ENCODE results near the gene CYP4F22.

The CYP4F22 gene

DNA sequence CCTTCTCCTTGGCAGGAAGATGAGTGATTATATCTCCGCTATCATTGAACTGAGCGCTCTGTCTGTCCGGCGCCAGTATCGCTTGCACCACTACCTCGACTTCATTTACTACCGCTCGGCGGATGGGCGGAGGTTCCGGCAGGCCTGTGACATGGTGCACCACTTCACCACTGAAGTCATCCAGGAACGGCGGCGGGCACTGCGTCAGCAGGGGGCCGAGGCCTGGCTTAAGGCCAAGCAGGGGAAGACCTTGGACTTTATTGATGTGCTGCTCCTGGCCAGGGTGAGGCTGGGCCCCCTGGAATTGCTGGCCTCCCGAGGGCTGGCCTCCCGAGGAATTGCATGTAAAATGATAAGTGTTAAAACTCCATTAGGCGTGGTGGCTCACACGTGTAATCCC is 32.1 kb downstream of the CYP4F22 start:
- Histone ChIP-seq H3K36me3 (ENCODE audit: insufficient read depth, insufficient read length, low read length) (no peaks in the 10 kb centered on the region), H3K4me1 (ENCODE audit: insufficient read depth, insufficient read length) (peaks cover 3% of the 10 kb centered on the region), H3K9me3 (ENCODE audit: insufficient read depth, low read length) (no peaks in the 10 kb centered on the region), H3K9ac (ENCODE audit: insufficient read length, low read depth) (no peak overlapping the region), H3K27me3 (ENCODE audit: insufficient read depth, insufficient read length) (no peaks in the 10 kb centered on the region), H3K4me3 (ENCODE audit: insufficient read length, low read depth) (no peak overlapping the region)
- TF ChIP-seq ZNF274 (IDR thresholded peaks at IDR 0.05; ENCODE audit: low read depth, low read length): no peak
- TF ChIP-seq YY1 (IDR thresholded peaks at IDR 0.05; ENCODE audit: insufficient read depth, insufficient read length): no peak
- no peak for TF ChIP-seq SUZ12 (IDR thresholded peaks at IDR 0.05; ENCODE audit: extremely low read depth, insufficient read depth, insufficient read length)
- DNase-seq (ENCODE audit: low read depth, low spot score): no peak

DNA sequence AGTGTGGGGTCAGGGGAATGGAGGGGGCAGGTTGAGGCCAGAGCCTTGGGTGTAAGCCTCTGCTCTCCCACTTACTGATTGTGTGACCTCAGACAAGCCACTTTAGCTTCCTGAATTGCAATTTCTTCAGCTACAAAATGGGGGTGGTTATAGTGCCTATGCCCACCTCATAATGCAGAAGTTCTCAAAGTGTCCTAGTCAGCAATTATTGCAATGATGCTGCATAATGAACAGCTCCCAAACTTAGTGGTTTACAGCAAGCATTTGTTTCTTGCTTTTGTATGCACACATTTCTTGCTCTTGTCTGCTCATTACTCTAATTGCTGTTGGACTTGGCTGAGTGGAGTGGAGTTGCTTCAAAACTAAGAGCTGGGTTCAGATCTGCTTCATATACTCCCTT is 36.0 kb downstream of the CYP4F22 start:
- Histone ChIP-seq H3K4me1 (ENCODE audit: insufficient read depth, insufficient read length) (peaks cover 3% of the 10 kb centered on the region), H3K9me3 (ENCODE audit: insufficient read depth, low read length) (no peaks in the 10 kb centered on the region), H3K4me3 (ENCODE audit: insufficient read length, low read depth) (no peak overlapping the region), H3K27me3 (ENCODE audit: insufficient read depth, insufficient read length) (no peaks in the 10 kb centered on the region), H3K9ac (ENCODE audit: insufficient read length, low read depth) (no peak overlapping the region), H3K36me3 (ENCODE audit: insufficient read depth, insufficient read length, low read length) (no peaks in the 10 kb centered on the region)
- no peak for DNase-seq (ENCODE audit: low read depth, low spot score)
- TF ChIP-seq SUZ12 (IDR thresholded peaks at IDR 0.05; ENCODE audit: extremely low read depth, insufficient read depth, insufficient read length): no peak
- TF ChIP-seq ZNF274 (IDR thresholded peaks at IDR 0.05; ENCODE audit: low read depth, low read length): no peak
- no peak for TF ChIP-seq YY1 (IDR thresholded peaks at IDR 0.05; ENCODE audit: insufficient read depth, insufficient read length)

DNA sequence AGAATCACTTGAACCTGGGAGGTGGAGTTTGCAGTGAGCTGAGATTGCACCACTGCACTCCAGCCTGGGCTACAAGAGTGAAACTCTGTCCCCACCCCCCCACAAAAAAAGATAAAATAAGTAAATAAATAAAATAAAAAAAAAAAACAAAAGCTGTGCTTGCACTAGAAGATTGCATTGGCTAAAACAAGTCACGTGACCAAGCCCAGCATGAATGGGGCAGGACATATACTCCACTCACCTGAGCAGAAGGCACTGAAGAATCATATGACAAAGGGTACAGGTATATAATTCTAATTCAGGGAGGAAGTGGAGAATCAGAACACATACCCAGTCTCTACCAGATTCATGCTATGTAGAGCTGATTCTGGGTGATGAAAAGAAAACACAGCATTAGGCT is 36.6 kb downstream of the CYP4F22 start:
- H3K27me3 ChIP-seq (ENCODE audit: insufficient read depth, insufficient read length): no peaks in the 10 kb centered on the region
- no peaks in the 10 kb centered on the region for H3K9me3 ChIP-seq (ENCODE audit: insufficient read depth, low read length)
- H3K9ac ChIP-seq (ENCODE audit: insufficient read length, low read depth): no peak overlapping the region
- H3K4me1 ChIP-seq (ENCODE audit: insufficient read depth, insufficient read length): peaks cover 3% of the 10 kb centered on the region
- DNase-seq (ENCODE audit: low read depth, low spot score): no peak
- no peaks in the 10 kb centered on the region for H3K36me3 ChIP-seq (ENCODE audit: insufficient read depth, insufficient read length, low read length)
- no peak overlapping the region for H3K4me3 ChIP-seq (ENCODE audit: insufficient read length, low read depth)
- TF ChIP-seq SUZ12 (IDR thresholded peaks at IDR 0.05; ENCODE audit: extremely low read depth, insufficient read depth, insufficient read length) (no peak), ZNF274 (IDR thresholded peaks at IDR 0.05; ENCODE audit: low read depth, low read length) (no peak), YY1 (IDR thresholded peaks at IDR 0.05; ENCODE audit: insufficient read depth, insufficient read length) (no peak)

DNA sequence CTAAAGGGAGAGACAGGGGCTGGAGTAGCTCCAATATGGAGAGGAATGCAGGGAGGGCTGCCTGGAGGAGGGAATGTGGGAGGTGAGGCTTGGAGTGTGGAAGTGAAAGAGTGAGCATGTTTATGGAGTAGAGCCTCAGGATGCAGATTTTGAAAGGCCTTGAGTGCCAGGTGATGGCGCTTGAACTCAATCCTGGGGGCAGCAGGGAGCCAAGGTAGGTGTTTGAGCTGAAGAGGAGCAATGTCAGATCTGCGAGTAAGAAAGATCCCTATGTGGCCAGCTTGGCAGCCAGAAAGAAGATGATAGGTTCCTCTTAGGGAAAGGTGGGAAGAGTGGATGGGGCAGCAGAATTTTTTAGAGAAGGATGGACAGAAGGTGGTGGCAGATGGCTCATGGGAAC is 40.3 kb downstream of the CYP4F22 start:
- H3K9ac ChIP-seq (ENCODE audit: insufficient read length, low read depth): peak overlapping the region; percentile 17
- no peaks in the 10 kb centered on the region for H3K9me3 ChIP-seq (ENCODE audit: insufficient read depth, low read length)
- H3K4me3 ChIP-seq (ENCODE audit: insufficient read length, low read depth): no peak overlapping the region
- H3K36me3 ChIP-seq (ENCODE audit: insufficient read depth, insufficient read length, low read length): no peaks in the 10 kb centered on the region
- peaks cover 13% of the 10 kb centered on the region for H3K4me1 ChIP-seq (ENCODE audit: insufficient read depth, insufficient read length)
- TF ChIP-seq SUZ12 (IDR thresholded peaks at IDR 0.05; ENCODE audit: extremely low read depth, insufficient read depth, insufficient read length) (no peak), ZNF274 (IDR thresholded peaks at IDR 0.05; ENCODE audit: low read depth, low read length) (no peak), YY1 (IDR thresholded peaks at IDR 0.05; ENCODE audit: insufficient read depth, insufficient read length) (no peak)
- peaks cover 4% of the 10 kb centered on the region for H3K27me3 ChIP-seq (ENCODE audit: insufficient read depth, insufficient read length)
- DNase-seq (ENCODE audit: low read depth, low spot score): no peak

DNA sequence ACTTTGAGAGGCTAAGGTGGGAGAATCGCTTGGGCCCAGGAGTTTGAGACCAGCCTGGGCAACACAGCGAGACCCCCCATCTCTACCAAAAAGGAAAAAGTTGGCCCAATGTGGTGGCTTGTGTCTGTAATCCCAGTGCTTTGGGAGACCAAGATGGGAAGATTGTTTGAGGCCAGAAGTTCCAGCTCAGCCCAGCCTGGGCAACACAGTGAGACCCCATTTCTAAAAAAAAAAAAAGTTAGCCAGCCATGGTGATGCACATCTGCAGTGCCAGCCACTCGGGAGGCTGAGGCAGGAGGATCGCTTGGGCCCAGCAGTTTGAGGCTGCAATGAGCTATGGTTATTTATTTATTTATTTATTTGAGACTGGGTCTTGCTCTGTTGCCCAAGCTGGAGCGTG is 41.3 kb downstream of the CYP4F22 start:
- H3K4me1 ChIP-seq (ENCODE audit: insufficient read depth, insufficient read length): peaks cover 10% of the 10 kb centered on the region
- no peak for DNase-seq (ENCODE audit: low read depth, low spot score)
- peaks cover 4% of the 10 kb centered on the region for H3K27me3 ChIP-seq (ENCODE audit: insufficient read depth, insufficient read length)
- no peaks in the 10 kb centered on the region for H3K36me3 ChIP-seq (ENCODE audit: insufficient read depth, insufficient read length, low read length)
- no peak for TF ChIP-seq ZNF274 (IDR thresholded peaks at IDR 0.05; ENCODE audit: low read depth, low read length)
- no peak for TF ChIP-seq SUZ12 (IDR thresholded peaks at IDR 0.05; ENCODE audit: extremely low read depth, insufficient read depth, insufficient read length)
- TF ChIP-seq YY1 (IDR thresholded peaks at IDR 0.05; ENCODE audit: insufficient read depth, insufficient read length): no peak
- H3K9me3 ChIP-seq (ENCODE audit: insufficient read depth, low read length): no peaks in the 10 kb centered on the region
- no peak overlapping the region for H3K4me3 ChIP-seq (ENCODE audit: insufficient read length, low read depth)
- H3K9ac ChIP-seq (ENCODE audit: insufficient read length, low read depth): no peak overlapping the region

DNA sequence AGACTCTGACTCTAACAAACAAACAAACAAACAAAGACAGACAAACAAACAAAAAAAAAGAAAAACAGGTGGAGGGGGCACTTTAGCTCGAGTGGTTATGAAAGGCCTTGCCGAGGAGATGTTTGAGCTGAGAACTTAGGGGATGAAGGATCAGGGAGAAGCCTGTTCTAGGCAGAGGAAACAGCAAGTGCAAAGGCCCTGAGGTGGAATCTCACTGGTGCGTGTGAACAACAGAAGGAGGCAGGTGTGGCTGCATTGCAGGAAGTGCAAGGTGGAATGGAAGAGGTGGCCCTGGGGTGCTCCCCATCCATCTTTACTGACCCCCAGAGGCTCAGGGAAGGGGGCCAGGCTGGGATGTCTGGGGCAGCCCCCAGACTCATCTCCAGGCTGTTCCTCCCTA is 41.9 kb downstream of the CYP4F22 start:
- peaks cover 4% of the 10 kb centered on the region for H3K27me3 ChIP-seq (ENCODE audit: insufficient read depth, insufficient read length)
- H3K4me3 ChIP-seq (ENCODE audit: insufficient read length, low read depth): no peak overlapping the region
- TF ChIP-seq ZNF274 (IDR thresholded peaks at IDR 0.05; ENCODE audit: low read depth, low read length): no peak
- TF ChIP-seq YY1 (IDR thresholded peaks at IDR 0.05; ENCODE audit: insufficient read depth, insufficient read length): no peak
- no peak for TF ChIP-seq SUZ12 (IDR thresholded peaks at IDR 0.05; ENCODE audit: extremely low read depth, insufficient read depth, insufficient read length)
- no peak for DNase-seq (ENCODE audit: low read depth, low spot score)
- no peak overlapping the region for H3K9ac ChIP-seq (ENCODE audit: insufficient read length, low read depth)
- H3K4me1 ChIP-seq (ENCODE audit: insufficient read depth, insufficient read length): peaks cover 10% of the 10 kb centered on the region
- no peaks in the 10 kb centered on the region for H3K36me3 ChIP-seq (ENCODE audit: insufficient read depth, insufficient read length, low read length)
- no peaks in the 10 kb centered on the region for H3K9me3 ChIP-seq (ENCODE audit: insufficient read depth, low read length)

DNA sequence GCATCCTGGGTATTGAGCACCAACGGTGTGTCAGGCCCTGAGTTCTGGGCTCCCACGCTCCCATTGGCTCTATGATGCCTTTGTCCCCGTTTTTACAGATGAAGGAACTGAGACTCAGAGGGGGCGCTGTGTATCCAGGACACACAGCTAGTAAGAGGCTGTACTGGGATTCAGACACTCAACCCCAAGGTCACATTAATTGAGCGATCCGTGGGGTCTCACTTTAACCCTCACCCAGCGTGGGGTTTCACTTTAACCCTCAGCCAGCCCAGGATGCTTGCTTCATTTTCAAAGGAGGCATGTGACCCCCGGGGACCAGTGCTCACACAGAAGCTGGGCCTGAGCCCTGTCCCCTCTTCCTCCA is 42.6 kb downstream of the CYP4F22 start:
- Histone ChIP-seq H3K4me3 (ENCODE audit: insufficient read length, low read depth) (peak overlapping the region; percentile 60), H3K9ac (ENCODE audit: insufficient read length, low read depth) (peak overlapping the region; percentile 74), H3K36me3 (ENCODE audit: insufficient read depth, insufficient read length, low read length) (no peaks in the 10 kb centered on the region), H3K9me3 (ENCODE audit: insufficient read depth, low read length) (no peaks in the 10 kb centered on the region), H3K4me1 (ENCODE audit: insufficient read depth, insufficient read length) (peaks cover 10% of the 10 kb centered on the region), H3K27me3 (ENCODE audit: insufficient read depth, insufficient read length) (peaks cover 4% of the 10 kb centered on the region)
- TF ChIP-seq SUZ12 (IDR thresholded peaks at IDR 0.05; ENCODE audit: extremely low read depth, insufficient read depth, insufficient read length) (no peak), YY1 (IDR thresholded peaks at IDR 0.05; ENCODE audit: insufficient read depth, insufficient read length) (no peak), ZNF274 (IDR thresholded peaks at IDR 0.05; ENCODE audit: low read depth, low read length) (no peak)
- DNase-seq (ENCODE audit: low read depth, low spot score): peak; percentile 8

Data from NT2/D1 (cell line).